Measurements from ENCODE around the gene ZNF784.

ZNF784 gene

GRCh38 chr19:55613930-55614710, 10.2 kb downstream of the ZNF784 start:
- TF ChIP-seq SPI1 (IDR thresholded peaks at IDR 0.05; ENCODE audit: borderline replicate concordance, low read depth) (no peak), REST (IDR thresholded peaks at IDR 0.05; ENCODE audit: insufficient replicate concordance, low read depth) (no peak), CTCF (IDR thresholded peaks at IDR 0.05; ENCODE audit: insufficient read depth, low read length) (no peak), GABPA (IDR thresholded peaks at IDR 0.05; ENCODE audit: low read depth) (no peak), POLR2AphosphoS5 (IDR thresholded peaks at IDR 0.05; ENCODE audit: low read depth) (no peak)
- no peak overlapping the region for H3K4me3 ChIP-seq (replicated peaks; ENCODE audit: insufficient read depth, low read length)
- no peak for DNase-seq (ENCODE audit: low read depth in 1 of 2, low spot score in 1 of 2)
- H3K27me3 ChIP-seq (ENCODE audit: insufficient read depth, poor library complexity, severe bottlenecking), result no peaks in the 10 kb centered on the region
- no peak overlapping the region for H3K27ac ChIP-seq (replicated peaks)

GRCh38 chr19:55613396-55613795, 11.0 kb downstream of the ZNF784 start:
- DNase-seq (ENCODE audit: low read depth in 1 of 2, low spot score in 1 of 2), result no peak
- TF ChIP-seq SPI1 (IDR thresholded peaks at IDR 0.05; ENCODE audit: borderline replicate concordance, low read depth) (no peak), POLR2AphosphoS5 (IDR thresholded peaks at IDR 0.05; ENCODE audit: low read depth) (no peak), CTCF (IDR thresholded peaks at IDR 0.05; ENCODE audit: insufficient read depth, low read length) (no peak), GABPA (IDR thresholded peaks at IDR 0.05; ENCODE audit: low read depth) (no peak), REST (IDR thresholded peaks at IDR 0.05; ENCODE audit: insufficient replicate concordance, low read depth) (no peak)
- no peak overlapping the region for H3K27ac ChIP-seq (replicated peaks)
- H3K27me3 ChIP-seq (ENCODE audit: insufficient read depth, poor library complexity, severe bottlenecking), result no peaks in the 10 kb centered on the region
- H3K4me3 ChIP-seq (replicated peaks; ENCODE audit: insufficient read depth, low read length), result no peak overlapping the region

- TF ChIP-seq SPI1 (IDR thresholded peaks at IDR 0.05; ENCODE audit: borderline replicate concordance, low read depth) (peak; percentile 82), POLR2AphosphoS5 (IDR thresholded peaks at IDR 0.05; ENCODE audit: low read depth) (no peak)
- H3K27ac ChIP-seq (replicated peaks), result no peak overlapping the region
Observed at GRCh38 chr19:55611983-55612645, 12.3 kb downstream of the ZNF784 start.

GRCh38 chr19:55611300-55611982, 12.9 kb downstream of the ZNF784 start:
- Histone ChIP-seq H3K27ac (replicated peaks) (no peak overlapping the region), H3K27me3 (ENCODE audit: insufficient read depth, poor library complexity, severe bottlenecking) (no peaks in the 10 kb centered on the region), H3K4me3 (replicated peaks; ENCODE audit: insufficient read depth, low read length) (no peak overlapping the region)
- TF ChIP-seq GABPA (IDR thresholded peaks at IDR 0.05; ENCODE audit: low read depth), result no peak
- TF ChIP-seq SPI1 (IDR thresholded peaks at IDR 0.05; ENCODE audit: borderline replicate concordance, low read depth), result no peak
- TF ChIP-seq POLR2AphosphoS5 (IDR thresholded peaks at IDR 0.05; ENCODE audit: low read depth), result no peak
- no peak for TF ChIP-seq REST (IDR thresholded peaks at IDR 0.05; ENCODE audit: insufficient replicate concordance, low read depth)
- no peak for TF ChIP-seq CTCF (IDR thresholded peaks at IDR 0.05; ENCODE audit: insufficient read depth, low read length)
- DNase-seq (ENCODE audit: low read depth in 1 of 2, low spot score in 1 of 2), result no peak

More at GRCh38 chr19:55611983-55612645, 12.3 kb downstream of the ZNF784 start:
- no peaks in the 10 kb centered on the region for H3K27me3 ChIP-seq (ENCODE audit: insufficient read depth, poor library complexity, severe bottlenecking)
- H3K4me3 ChIP-seq (replicated peaks; ENCODE audit: insufficient read depth, low read length), result no peak overlapping the region
- DNase-seq (ENCODE audit: low read depth in 1 of 2, low spot score in 1 of 2), result no peak

Measured in HL-60 (cell line).